ENCODE data around the gene DSCAML1. TPM values are rescaled to one million over a fixed set of nuclear protein-coding genes. Genes with fewer than 3 reads are reported as not detected.

The DSCAML1 gene
- total and polyA plus RNA-seq, 2 experiments from 2014 or later = not detected

- H3K9ac ChIP-seq = no peak overlapping the region
- TF ChIP-seq EZH2 (IDR thresholded peaks at IDR 0.05; ENCODE audit: insufficient read depth, poor library complexity, severe bottlenecking) (peak; percentile 50), EZH2phosphoT487 (IDR thresholded peaks at IDR 0.05; ENCODE audit: insufficient read depth, low read depth) (no peak)
- no peak overlapping the region for H3K4me2 ChIP-seq (ENCODE audit: unreplicated experiment)
- no peak for DNase-seq
- no peaks in the 10 kb centered on the region for H3K4me1 ChIP-seq (ENCODE audit: insufficient read depth)
- no peak overlapping the region for H2AFZ ChIP-seq
- H4K20me1 ChIP-seq (ENCODE audit: insufficient read depth) = no peaks in the 10 kb centered on the region
- no peak overlapping the region for H3K27ac ChIP-seq
- 20 to 22% methylated on average over 36 to 51 of the region's 53 CpGs for WGBS, 2 experiments (ENCODE audit: low coverage in 1 of 2, low lambda C conversion rate in 2 of 2, missing lambda C conversion rate in 2 of 2)
- H3F3A ChIP-seq (ENCODE audit: insufficient read depth) = no peaks in the 10 kb centered on the region
- H3K36me3 ChIP-seq (ENCODE audit: low read depth) = no peaks in the 10 kb centered on the region
- H3K9me2 ChIP-seq (ENCODE audit: insufficient read depth) = no peaks in the 10 kb centered on the region
- H3K79me2 ChIP-seq (ENCODE audit: insufficient read depth) = no peaks in the 10 kb centered on the region
- H3K27me3 ChIP-seq (replicated peaks; ENCODE audit: insufficient read depth) = peaks cover 49% of the 10 kb centered on the region
- H3K9me3 ChIP-seq (ENCODE audit: low read depth) = no peaks in the 10 kb centered on the region
- H3K4me3 ChIP-seq = no peak overlapping the region
- in situ Hi-C loops (cut with MboI) = no loop called here
Measured at GRCh38 chr11:117795638-117796455, 1.2 kb downstream of the DSCAML1 start.

GRCh38 chr11:117794772-117795629 lies 2.0 kb downstream of the DSCAML1 start:
- Histone ChIP-seq H3K4me3 (no peak overlapping the region), H3K27me3 (replicated peaks; ENCODE audit: insufficient read depth) (peaks cover 43% of the 10 kb centered on the region), H3K9me3 (ENCODE audit: low read depth) (no peaks in the 10 kb centered on the region), H3K4me2 (ENCODE audit: unreplicated experiment) (no peak overlapping the region), H3K36me3 (ENCODE audit: low read depth) (no peaks in the 10 kb centered on the region), H3K4me1 (ENCODE audit: insufficient read depth) (no peaks in the 10 kb centered on the region), H4K20me1 (ENCODE audit: insufficient read depth) (no peaks in the 10 kb centered on the region), H2AFZ (no peak overlapping the region), H3K9me2 (ENCODE audit: insufficient read depth) (no peaks in the 10 kb centered on the region), H3F3A (ENCODE audit: insufficient read depth) (no peaks in the 10 kb centered on the region), H3K27ac (no peak overlapping the region), H3K9ac (no peak overlapping the region), H3K79me2 (ENCODE audit: insufficient read depth) (no peaks in the 10 kb centered on the region)
- 69% methylated on average over 27 to 29 of the region's 29 CpGs for WGBS, 2 experiments (ENCODE audit: low coverage in 1 of 2, low lambda C conversion rate in 2 of 2, missing lambda C conversion rate in 2 of 2)
- TF ChIP-seq EZH2phosphoT487 (IDR thresholded peaks at IDR 0.05; ENCODE audit: insufficient read depth, low read depth) = no peak
- no peak for TF ChIP-seq EZH2 (IDR thresholded peaks at IDR 0.05; ENCODE audit: insufficient read depth, poor library complexity, severe bottlenecking)
- no peak for DNase-seq
- in situ Hi-C loops (cut with MboI) = no loop called here

- Histone ChIP-seq H3F3A (ENCODE audit: insufficient read depth) (no peaks in the 10 kb centered on the region), H3K9me3 (ENCODE audit: low read depth) (no peaks in the 10 kb centered on the region), H4K20me1 (ENCODE audit: insufficient read depth) (no peaks in the 10 kb centered on the region), H3K4me3 (no peak overlapping the region), H3K79me2 (ENCODE audit: insufficient read depth) (no peaks in the 10 kb centered on the region), H3K9me2 (ENCODE audit: insufficient read depth) (no peaks in the 10 kb centered on the region), H3K9ac (no peak overlapping the region), H3K4me1 (ENCODE audit: insufficient read depth) (no peaks in the 10 kb centered on the region), H3K4me2 (ENCODE audit: unreplicated experiment) (no peak overlapping the region), H3K36me3 (ENCODE audit: low read depth) (no peaks in the 10 kb centered on the region), H2AFZ (no peak overlapping the region), H3K27ac (no peak overlapping the region), H3K27me3 (replicated peaks; ENCODE audit: insufficient read depth) (peaks cover 43% of the 10 kb centered on the region)
- 10 to 14% methylated on average over 10 of the region's 10 CpGs for whole genome bisulfite sequencing, 2 experiments (ENCODE audit: low coverage in 1 of 2, low lambda C conversion rate in 2 of 2, missing lambda C conversion rate in 2 of 2)
- TF ChIP-seq EZH2phosphoT487 (IDR thresholded peaks at IDR 0.05; ENCODE audit: insufficient read depth, low read depth) = no peak
- TF ChIP-seq EZH2 (IDR thresholded peaks at IDR 0.05; ENCODE audit: insufficient read depth, poor library complexity, severe bottlenecking) = no peak
- in situ Hi-C loops (cut with MboI) = no loop called here
- DNase-seq = no peak
Measured at GRCh38 chr11:117794135-117794534, 2.9 kb downstream of the DSCAML1 start.

GRCh38 chr11:117793583-117793982 lies 3.4 kb downstream of the DSCAML1 start:
- no peak for TF ChIP-seq EZH2 (IDR thresholded peaks at IDR 0.05; ENCODE audit: insufficient read depth, poor library complexity, severe bottlenecking)
- TF ChIP-seq EZH2phosphoT487 (IDR thresholded peaks at IDR 0.05; ENCODE audit: insufficient read depth, low read depth) = no peak
- no peak for DNase-seq
- Histone ChIP-seq H3F3A (ENCODE audit: insufficient read depth) (no peaks in the 10 kb centered on the region), H3K27ac (no peak overlapping the region), H3K9ac (no peak overlapping the region), H3K4me2 (ENCODE audit: unreplicated experiment) (no peak overlapping the region), H2AFZ (no peak overlapping the region), H3K36me3 (ENCODE audit: low read depth) (no peaks in the 10 kb centered on the region), H3K9me2 (ENCODE audit: insufficient read depth) (no peaks in the 10 kb centered on the region), H3K4me3 (no peak overlapping the region), H3K27me3 (replicated peaks; ENCODE audit: insufficient read depth) (peaks cover 42% of the 10 kb centered on the region), H3K9me3 (ENCODE audit: low read depth) (no peaks in the 10 kb centered on the region), H4K20me1 (ENCODE audit: insufficient read depth) (no peaks in the 10 kb centered on the region), H3K79me2 (ENCODE audit: insufficient read depth) (no peaks in the 10 kb centered on the region), H3K4me1 (ENCODE audit: insufficient read depth) (no peaks in the 10 kb centered on the region)
- in situ Hi-C loops (cut with MboI) = no loop called here
- WGBS, 2 experiments (ENCODE audit: low coverage in 1 of 2, low lambda C conversion rate in 2 of 2, missing lambda C conversion rate in 2 of 2) = 14 to 17% methylated on average over 9 of the region's 9 CpGs
